Measurements from ENCODE around the gene ARL13A.

Gene ARL13A

GRCh38 chrX:101029665-101030064 is 60.2 kb downstream of the ARL13A start:
- 92 to 95% methylated on average over 1 of the region's 1 CpG for WGBS, 2 experiments

GRCh38 chrX:101037231-101037630 is 67.7 kb downstream of the ARL13A start:
- Histone ChIP-seq H3K4me3 (ENCODE audit: insufficient read depth, low read depth, low read length) (no peak overlapping the region), H3K9me3 (ENCODE audit: control insufficient read depth, low read length) (no peaks in the 10 kb centered on the region), H3K4me1 (ENCODE audit: control insufficient read depth, insufficient read depth, low read length) (no peaks in the 10 kb centered on the region), H3K27me3 (ENCODE audit: control insufficient read depth, insufficient read depth, low read length, poor library complexity, severe bottlenecking) (no peaks in the 10 kb centered on the region), H3K27ac (ENCODE audit: insufficient read depth, low read depth, low read length, poor library complexity, severe bottlenecking) (no peak overlapping the region), H3K36me3 (ENCODE audit: control insufficient read depth, insufficient read depth, low read length) (no peaks in the 10 kb centered on the region)

More at GRCh38 chrX:101029665-101030064, 60.2 kb downstream of the ARL13A start:
- Histone ChIP-seq H3K9me3 (ENCODE audit: control insufficient read depth, low read length) (no peaks in the 10 kb centered on the region), H3K4me3 (ENCODE audit: insufficient read depth, low read depth, low read length) (no peak overlapping the region), H3K36me3 (ENCODE audit: control insufficient read depth, insufficient read depth, low read length) (no peaks in the 10 kb centered on the region), H3K27me3 (ENCODE audit: control insufficient read depth, insufficient read depth, low read length, poor library complexity, severe bottlenecking) (no peaks in the 10 kb centered on the region), H3K4me1 (ENCODE audit: control insufficient read depth, insufficient read depth, low read length) (no peaks in the 10 kb centered on the region), H3K27ac (ENCODE audit: insufficient read depth, low read depth, low read length, poor library complexity, severe bottlenecking) (no peak overlapping the region)

GRCh38 chrX:101040197-101040596 is 70.7 kb downstream of the ARL13A start:
- Histone ChIP-seq H3K4me3 (ENCODE audit: insufficient read depth, low read depth, low read length) (no peak overlapping the region), H3K36me3 (ENCODE audit: control insufficient read depth, insufficient read depth, low read length) (no peaks in the 10 kb centered on the region), H3K9me3 (ENCODE audit: control insufficient read depth, low read length) (no peaks in the 10 kb centered on the region), H3K4me1 (ENCODE audit: control insufficient read depth, insufficient read depth, low read length) (no peaks in the 10 kb centered on the region), H3K27me3 (ENCODE audit: control insufficient read depth, insufficient read depth, low read length, poor library complexity, severe bottlenecking) (no peaks in the 10 kb centered on the region), H3K27ac (ENCODE audit: insufficient read depth, low read depth, low read length, poor library complexity, severe bottlenecking) (no peak overlapping the region)
- 96 to 98% methylated on average over 3 to 4 of the region's 4 CpGs for WGBS, 2 experiments
